NCI-H748 treated with DMSO at 0.1 percent for 48 hours (cell line): ENCODE data around the gene NPSR1.
"Not testable (repeated sequence)": the region's sequence is repeated elsewhere in the genome, so short reads cannot be mapped to it uniquely, and the experiment has no call there.

ENCODE experiments used
- DNase-seq: peaks from one replicate; lab custom pipeline; 2025; lab: John Stamatoyannopoulos, UW

Gene NPSR1

DNA sequence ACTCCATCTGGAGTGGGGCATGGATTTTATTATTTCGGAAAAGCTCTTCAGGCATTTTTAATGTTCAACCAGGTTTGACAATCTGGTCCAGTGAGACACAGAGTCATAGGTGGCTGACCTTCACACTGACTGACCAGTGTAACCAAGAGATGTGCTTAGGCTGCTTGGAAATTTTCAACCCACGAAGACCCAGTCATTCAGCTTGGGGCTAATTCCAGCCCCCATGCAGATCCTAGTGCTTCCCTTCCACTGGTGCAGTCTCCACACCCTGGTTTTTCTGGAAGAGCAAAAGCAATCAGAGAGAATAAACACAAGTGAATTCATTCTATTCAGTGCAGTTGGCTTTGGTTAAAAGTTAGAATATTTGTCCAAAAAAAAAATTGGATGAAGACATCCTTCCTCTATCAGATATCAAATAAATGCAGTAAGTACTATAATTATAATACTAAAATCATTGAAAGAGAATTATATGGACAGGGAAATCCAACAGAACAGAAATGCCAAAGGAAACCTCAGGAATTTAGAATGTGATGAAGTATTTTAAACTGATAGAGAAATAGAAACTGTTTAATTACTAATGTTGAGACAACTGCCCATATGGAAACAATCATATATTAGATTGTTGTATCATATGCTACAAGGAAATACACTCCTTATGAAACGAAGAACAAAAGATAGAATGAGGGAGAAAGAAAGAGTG lies 178.0 kb downstream of the NPSR1 start:
- DNase-seq: no peak

DNA sequence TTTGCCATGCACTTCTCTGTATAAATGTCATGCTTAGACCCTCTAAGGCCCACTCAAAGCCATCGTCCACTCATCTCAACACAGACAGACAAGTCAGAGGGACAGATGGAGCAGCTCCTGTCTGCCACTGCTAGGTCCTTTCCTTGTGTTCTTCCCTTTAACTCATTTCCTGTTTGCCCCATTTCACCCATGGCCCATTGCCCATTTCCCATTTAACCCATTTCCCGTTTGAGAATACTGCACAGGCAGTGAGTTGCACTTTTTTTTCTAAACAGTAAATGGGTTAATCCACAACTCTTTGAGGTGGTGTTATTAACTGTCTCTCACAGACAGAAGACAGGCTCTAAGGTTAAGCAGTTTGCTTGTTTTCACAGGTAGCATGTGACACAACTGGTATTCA lies 179.3 kb downstream of the NPSR1 start:
- no peak for DNase-seq

DNA sequence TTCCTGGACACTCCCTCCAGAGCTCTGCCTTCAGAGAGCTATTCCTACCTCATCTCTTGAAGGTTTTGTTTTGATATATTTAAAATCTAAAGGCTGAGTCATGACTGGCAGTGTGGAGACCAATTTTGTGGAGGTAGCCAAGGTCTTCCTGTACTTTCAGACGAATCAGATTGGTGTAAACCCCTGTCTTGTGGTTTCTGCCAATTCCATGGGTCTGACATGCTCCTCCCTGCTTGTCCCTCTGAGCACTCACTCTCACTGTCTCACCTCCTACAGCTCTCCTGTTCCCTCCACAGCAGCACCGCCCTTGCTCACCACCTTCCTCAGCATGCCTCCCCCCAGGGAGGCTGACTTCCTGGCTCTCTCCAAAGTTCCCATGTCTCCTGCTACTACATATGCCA lies 179.8 kb downstream of the NPSR1 start:
- no peak for DNase-seq

DNA sequence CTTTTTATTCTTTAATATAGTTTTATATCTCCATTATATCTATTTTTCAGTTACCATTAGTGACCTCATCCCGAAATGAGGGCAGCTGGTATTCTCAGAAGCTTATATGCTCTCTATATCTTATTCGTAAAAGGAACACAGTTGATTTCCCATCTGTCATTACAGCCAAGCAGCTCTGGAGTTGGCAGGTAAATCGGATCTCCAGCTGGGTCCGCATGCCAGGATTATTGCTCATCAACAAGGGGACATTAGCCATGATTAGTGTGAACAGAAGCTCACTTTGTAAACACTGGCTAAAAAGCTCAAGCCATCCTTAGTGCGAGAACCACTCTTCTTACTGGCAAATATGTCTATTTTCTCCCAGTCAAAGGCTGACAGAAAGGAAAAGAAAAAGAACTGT lies 180.3 kb downstream of the NPSR1 start:
- DNase-seq: no peak

DNA sequence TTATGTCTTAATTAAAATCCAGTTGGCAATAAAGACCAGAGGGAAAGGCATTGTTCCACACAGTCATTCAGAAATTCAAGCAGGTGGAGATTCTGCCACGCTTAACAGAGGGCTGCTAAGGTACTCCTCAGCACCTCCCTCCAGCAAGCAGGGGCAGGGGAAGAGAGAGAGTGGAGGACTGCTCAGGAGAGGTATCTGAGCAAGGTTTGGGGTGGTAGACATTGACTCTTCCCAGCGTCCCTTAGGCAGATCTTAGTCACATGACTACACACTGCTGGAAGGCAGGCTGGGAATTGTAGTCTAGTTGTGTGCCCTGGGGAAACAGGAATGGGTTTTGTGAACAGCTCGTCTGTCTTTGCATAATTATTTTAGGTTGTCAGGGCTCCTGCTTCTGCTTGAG lies 181.6 kb downstream of the NPSR1 start:
- no peak for DNase-seq

DNA sequence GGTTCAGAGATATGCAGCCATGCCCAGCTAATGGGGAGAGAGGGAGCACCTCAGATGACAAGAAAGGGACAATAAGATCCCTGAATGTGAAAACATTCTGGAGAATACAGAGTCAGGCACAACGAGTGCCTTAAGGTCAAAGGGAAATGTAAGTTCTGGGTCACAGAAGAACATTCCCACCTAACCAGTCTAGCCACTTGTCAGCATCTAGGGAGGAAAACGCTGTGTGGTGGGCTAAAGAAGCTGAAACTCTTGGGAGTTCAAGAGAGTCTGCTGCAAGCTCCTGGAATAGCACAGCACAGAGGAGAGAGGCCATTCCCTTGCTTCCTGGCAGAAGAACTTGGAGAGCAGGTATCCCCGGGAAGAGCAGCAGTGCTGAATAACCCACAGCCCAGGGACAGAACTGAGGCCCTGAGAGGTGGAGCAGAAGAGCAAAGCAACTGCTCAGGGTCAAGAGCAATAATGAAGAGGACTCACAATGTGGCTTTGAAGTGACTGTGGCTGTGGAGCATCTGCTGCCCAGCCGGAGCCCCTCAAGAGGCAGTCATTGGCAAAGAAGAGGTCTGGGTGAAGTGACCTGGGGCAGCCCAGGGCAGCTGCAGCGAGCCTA lies 182.3 kb downstream of the NPSR1 start:
- DNase-seq: no peak

DNA sequence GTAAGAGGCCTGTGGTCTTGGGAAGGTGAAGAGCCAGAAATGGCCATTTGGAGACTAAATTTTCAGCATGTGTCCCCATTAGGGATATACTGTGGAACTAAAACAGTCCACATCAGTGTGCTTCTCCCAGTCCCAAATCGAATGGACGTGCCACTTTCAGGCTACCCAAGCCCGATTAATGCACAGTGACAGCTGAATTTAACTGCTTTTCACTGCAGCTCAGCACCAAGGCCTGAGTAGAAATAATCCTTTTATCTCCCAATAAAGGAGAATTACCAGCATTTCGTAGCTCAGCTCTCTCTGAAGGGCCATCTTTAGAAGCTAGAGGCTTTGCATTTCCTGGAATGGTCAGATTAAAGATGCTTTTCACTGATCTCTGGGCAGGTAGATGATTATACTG lies 183.3 kb downstream of the NPSR1 start:
- DNase-seq: no peak

DNA sequence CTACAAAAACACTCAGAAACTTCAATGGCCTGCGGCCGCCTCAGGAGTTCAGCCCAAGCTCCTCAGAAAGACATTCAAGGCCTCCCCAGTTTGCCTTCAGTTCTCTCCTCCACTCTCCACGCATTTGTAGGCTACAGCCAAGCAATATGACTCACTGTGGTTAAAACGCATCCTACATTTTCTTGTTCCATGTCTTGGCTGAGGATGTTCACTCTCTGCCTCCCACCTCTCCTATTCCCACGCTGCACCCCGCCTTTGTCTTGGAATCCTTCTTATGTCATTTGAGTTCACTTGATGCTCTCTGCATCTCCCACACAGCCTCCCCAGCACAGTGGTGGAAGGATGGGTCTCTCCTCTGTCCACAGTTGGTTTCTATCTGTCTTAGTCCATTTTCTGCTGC lies 184.8 kb downstream of the NPSR1 start:
- no peak for DNase-seq

DNA sequence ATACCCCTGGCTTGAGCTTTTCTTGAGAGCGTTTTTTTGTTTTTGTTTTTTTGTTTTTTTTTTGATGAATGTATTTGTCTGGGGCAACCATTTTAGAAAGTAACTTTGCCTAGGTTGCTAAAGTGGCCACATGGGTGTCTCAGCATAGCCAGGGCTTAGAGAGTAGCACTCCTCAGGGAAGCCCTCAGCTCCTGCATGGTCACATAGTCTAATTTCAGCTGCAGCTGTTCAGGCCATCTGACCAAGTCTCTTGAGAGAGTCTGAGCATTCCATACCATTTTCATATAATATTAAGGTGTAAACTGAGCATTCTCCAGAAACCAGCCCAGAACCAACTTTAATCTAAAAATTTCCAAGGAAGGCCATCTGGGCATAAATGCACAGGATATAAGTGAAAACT lies 186.4 kb downstream of the NPSR1 start:
- no peak for DNase-seq

DNA sequence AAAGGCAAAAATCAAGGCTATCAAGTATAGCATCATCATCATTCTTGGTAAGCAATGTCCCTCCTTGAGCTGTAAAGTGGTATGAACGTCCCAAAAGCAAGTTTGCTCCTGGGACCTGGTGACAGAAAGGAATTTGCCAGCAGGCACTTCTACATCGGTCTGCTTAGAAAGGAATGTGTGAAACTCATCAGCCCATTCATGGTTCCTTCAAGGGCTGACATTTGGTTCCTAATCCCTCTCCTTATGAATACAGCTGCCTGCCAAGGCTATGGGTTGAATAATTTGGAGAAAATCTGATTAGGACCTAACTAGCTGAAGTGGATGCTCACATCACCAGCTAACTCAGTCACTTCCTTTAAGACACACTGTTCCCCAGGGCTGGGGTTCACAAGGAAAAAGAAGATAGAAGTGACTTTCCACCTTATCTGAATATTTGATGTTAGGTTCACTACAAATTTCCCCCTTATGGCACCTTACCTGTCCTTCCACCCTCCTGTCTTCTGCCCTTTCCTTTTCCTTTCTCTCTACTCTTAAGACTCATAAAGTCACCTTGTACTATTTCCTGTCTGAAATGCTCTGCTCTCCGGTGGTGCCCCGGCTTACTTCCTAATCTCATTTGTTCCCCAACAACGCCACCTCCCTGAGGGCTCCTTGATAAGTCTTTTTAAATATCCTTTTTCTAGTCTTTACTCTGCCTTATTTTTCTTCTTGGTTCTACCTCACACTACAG lies 187.1 kb downstream of the NPSR1 start:
- DNase-seq: no peak

DNA sequence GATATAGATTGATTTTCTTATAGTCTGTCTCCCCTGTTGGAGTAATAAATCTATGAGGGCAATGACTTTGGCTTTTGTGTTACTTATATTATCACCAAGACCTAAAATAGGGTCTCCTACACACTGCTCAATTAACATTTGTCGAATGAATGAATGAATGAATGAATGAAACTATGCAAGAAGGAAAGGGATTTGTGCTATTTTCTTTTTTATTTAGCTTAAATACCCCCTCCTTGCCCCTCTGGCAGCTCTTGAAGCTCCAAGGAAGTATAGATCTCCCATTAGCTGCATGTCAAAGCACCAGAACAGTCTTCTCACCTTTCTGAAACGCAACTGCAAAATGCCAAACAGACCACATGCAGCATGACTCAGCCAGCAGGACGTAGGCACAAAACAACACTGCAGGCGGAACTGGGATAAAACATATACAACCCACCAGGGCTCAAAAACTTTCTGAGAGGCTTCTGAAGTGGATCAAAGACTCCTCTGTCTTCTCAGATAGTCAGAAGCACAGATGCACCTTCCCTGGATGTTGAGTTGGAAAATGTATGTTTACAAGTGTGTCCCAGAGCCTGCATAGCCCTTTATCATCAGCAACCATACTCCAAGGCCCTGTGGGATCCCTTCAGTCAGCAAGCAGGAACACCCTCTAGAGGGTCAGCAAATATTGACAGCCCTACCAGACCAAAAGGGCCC lies 187.8 kb downstream of the NPSR1 start:
- DNase-seq: no peak

DNA sequence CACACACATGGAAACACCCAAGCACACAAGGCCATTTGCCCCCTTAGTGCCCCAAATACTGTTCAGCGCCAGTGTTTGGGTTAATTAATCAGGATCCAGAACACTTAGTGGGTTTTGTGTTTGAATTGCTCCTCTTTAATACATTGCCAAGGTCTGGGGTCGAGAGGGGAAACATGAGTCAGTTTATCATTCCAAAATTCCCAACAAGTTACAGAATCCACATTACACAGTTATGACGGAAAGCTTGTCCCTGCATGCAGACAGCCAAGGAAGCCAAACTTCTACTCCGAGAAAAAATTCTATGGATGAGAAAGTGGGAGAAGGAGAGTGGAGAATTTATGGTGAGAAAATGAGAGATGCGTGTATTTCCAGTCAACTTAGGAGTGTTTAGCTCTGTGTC lies 189.0 kb downstream of the NPSR1 start:
- DNase-seq: no peak

DNA sequence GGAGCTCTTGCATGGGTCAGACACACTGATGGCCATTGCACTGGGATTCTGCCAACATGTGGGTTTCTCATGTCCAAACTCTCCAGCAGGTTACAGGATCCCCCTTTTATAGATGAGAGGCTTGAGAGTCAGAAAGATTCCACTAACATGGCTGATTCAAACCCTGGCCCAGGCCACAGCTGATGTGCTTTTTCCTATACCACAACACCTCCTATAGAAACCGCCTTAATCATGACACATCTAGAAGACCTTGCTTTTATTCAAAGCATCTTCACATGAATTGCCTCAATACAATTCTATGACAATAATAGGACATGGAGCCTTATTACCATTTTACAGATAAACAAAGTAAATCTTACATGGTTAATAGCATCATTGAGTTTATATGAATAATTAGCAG lies 190.7 kb downstream of the NPSR1 start:
- DNase-seq: no peak

DNA sequence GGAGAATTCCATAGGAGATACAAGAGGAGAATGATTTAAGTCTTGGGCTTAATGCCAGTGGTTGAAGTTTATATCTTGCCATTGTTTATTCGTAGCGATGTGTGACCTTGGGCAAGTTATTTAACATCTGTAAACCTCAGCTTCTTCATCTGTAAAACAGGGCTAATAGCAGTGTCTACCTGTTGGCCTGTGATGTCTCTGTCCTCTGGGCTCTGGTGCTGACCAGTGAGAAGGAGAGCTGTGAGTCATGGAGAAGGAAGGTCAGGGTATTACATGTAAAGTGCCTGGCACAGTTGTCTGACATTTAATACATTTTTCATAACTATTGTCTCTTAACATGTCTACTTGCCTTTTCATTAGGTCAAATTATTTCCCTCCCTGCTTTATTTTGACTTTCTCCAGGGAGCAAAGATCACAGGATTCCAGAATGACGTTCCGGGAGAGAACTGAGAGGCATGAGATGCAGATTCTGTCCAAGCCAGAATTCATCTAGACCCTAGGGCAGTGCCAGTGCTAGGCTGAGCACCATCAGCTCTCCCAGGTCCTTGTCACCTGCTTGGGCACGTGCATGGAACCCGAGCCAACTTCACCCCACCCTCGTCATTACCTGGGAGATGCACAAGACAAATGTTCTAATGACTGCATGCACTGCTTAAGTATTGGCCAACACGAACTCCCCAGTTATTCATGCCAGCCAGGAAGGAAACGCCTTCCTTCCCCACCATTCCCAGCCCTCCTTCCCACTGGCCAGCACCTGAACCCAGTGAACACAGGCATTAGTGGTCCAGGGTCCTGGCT lies 191.3 kb downstream of the NPSR1 start:
- no peak for DNase-seq

DNA sequence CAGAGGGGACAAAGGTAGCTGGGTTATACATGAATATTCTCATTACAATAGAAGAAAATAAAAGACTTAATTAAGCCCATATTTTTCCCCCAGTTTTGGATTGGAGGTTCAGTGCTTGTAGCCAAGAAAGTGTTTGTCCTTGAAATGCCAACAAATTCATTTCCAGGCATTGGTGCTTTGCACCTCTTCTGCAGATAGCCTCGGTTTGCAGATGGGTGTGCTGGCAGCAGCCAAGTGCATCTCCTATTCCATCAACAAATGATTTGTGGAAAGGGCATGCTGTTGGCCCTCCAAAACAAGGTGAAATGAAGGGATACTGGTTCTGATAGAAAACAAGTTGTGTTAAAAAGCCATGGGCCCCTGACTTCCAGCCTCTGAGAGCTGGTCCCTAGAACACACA lies 192.0 kb downstream of the NPSR1 start:
- no peak for DNase-seq

DNA sequence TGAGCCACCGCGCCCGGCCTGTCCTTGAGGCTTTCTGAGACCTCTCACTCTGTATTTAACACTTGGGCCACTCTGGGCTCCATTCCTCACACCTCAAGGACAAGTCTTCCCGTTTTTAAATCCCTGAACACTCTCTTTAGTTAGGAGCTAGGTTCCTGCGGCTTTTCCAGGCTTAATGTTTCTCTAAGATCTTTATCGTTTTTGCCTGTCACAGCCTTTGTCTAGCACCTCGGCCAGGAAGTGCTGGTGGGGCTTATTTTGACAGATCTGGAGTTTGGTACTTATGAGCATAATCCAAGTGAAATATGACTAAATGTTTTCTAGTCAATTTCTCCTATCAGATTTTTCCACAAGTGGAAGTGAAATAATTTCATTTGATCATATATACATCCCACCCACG lies 192.7 kb downstream of the NPSR1 start:
- no peak for DNase-seq

DNA sequence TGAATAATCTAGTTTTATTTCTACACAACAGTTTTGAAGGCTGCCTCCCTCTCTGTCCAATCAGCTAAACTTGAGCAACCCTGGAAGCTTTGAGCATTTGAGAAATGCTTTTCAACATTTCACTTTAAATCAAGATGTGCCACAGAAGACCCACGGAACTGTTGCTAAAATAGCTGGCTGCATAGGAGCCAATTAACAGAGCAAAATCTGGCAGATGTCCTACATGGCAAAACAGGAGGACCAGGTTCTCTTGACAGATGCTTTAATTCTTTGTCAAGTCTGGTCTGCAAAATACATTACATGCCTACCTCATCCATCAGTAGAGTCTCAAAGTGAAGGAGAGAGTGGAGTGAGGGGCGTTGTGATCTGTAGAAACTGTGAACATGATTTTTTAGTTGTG lies 193.4 kb downstream of the NPSR1 start:
- no peak for DNase-seq

DNA sequence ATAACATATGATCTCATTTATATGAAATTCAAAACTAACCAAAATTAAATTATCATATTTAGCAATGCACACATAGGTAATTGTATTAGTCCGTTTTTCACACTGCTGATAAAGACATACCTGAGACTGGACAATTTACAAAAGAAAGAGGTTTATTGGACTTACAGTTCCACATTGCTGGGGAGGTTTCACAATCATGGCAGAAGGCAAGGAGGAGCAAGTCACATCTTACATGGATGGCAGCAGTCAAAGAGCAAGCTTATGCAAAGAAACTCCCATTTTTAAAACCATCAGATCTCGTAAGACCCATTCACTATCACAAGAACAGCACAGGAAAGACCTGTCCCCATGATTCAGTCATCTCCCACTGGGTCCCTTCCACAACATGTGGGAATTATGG lies 200.4 kb downstream of the NPSR1 start:
- DNase-seq: not testable (repeated sequence)

DNA sequence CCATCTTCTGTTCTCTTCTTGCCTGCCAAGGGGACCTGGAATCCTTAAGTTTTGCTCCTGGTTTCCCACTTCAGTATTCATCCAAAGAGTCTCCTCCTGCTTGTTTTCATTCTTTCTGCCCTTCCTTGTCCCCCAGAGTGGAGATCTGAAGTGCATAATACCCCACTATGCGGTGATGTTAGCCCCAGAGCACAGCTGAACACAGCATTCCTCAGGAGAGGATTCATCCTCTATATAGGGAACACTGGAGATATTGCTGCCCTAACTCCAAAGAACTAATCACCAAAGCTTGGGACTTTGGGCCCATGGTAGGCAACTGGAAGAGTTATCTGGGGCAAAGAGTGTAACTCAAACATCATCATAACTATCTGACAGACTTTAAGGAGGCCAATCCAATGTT lies 201.3 kb downstream of the NPSR1 start:
- not testable (repeated sequence) for DNase-seq

DNA sequence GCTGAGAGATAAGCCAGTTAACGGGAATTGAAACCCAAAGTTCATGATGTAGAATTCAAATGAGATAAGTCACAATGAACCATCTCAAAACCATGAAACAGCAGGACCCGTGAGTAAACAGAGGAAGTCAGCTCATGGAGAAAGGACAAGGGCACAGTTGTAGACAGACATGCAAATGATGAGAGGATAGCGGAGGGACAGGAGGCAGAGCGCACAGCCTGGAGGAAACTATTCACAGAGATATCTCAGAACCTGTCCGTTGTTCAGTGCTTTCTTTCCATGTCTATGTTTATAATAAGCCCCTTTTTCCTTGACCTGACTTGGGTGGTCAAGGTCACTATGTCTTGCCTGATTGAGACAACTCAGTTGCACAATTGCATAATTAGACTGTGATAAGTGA lies 208.2 kb downstream of the NPSR1 start:
- not testable (repeated sequence) for DNase-seq

DNA sequence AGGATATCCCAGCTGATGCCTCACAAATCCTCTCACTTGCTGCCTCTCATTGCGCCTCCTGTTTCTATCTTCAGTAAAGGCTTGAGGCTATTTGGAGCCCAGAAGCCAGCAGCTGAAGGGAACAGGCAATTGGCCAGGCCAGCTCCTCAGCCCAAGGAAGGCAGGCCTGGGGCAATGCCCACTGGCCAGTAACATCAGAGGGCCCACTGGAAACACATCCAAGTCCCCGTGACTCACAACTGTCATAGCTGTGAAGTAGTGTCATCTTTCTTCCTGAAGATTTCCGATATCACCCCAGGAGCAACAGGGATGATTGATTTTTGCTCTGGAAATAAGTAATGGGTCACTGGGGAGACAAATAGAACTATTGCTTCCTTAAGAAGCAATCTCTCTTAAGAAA lies 209.3 kb downstream of the NPSR1 start:
- DNase-seq: not testable (repeated sequence)

DNA sequence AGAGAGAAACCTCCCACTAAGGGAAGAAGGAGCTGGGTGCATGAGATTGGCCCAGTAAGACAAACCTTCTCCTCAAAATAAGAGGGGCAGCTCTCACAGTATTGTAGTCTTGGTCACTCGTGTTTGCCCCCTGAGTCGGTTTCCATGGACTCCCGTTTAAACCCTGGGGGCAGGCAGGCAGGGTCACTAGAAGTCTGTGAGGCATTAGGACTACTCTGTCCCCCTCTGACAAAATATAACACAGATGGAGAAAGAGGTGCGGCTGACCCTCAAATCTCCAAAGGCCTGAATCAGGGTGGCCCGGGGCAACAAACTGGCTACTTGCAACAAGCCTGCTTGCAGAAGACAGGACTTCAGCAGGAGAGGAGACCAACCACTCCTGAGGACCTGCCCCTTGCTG lies 210.6 kb downstream of the NPSR1 start:
- not testable (repeated sequence) for DNase-seq
